HG03039 (cell line): ENCODE results near the gene RPL32.
"Not testable (repeated sequence)": the region's sequence is repeated elsewhere in the genome, so short reads cannot be mapped to it uniquely, and the experiment has no call there.

Source experiments
- ATAC-seq: cut with Tn5 transposase; IDR thresholded peaks from one replicate; pipeline ENCODE4 v1.9.1; 2021; ENCODE audit warnings: mild to moderate bottlenecking, moderate library complexity; ENCODE audit not compliant: unreplicated experiment

The RPL32 gene

GRCh38 chr3:12868039-12869034 lies 27.0 kb upstream of the RPL32 start:
- peak; percentile 53 for ATAC-seq

GRCh38 chr3:12866836-12867235 lies 25.5 kb upstream of the RPL32 start:
- ATAC-seq = no peak

GRCh38 chr3:12865271-12865670 lies 23.9 kb upstream of the RPL32 start:
- no peak for ATAC-seq

GRCh38 chr3:12862387-12862786 lies 21.0 kb upstream of the RPL32 start:
- no peak for ATAC-seq

GRCh38 chr3:12861611-12862010 lies 20.2 kb upstream of the RPL32 start:
- ATAC-seq = no peak

GRCh38 chr3:12859840-12860239 lies 18.5 kb upstream of the RPL32 start:
- no peak for ATAC-seq

- ATAC-seq = no peak
These were observed 15.3 kb upstream of the RPL32 start for GRCh38 chr3:12856626-12857025.

GRCh38 chr3:12854565-12854964 lies 13.2 kb upstream of the RPL32 start:
- ATAC-seq = no peak

- ATAC-seq = not testable (repeated sequence)
These were observed 12.5 kb upstream of the RPL32 start for GRCh38 chr3:12853847-12854246.

GRCh38 chr3:12852201-12852600 lies 10.8 kb upstream of the RPL32 start:
- ATAC-seq = no peak

GRCh38 chr3:12845811-12846210 lies 4.4 kb upstream of the RPL32 start:
- no peak for ATAC-seq

- ATAC-seq = no peak
These were observed 1.1 kb upstream of the RPL32 start for GRCh38 chr3:12842469-12842868.

- ATAC-seq = no peak
These were observed 584 bp upstream of the RPL32 start for GRCh38 chr3:12841970-12842328.

GRCh38 chr3:12840591-12841148 lies 695 bp downstream of the RPL32 start:
- peak; percentile 20 for ATAC-seq

- ATAC-seq = not testable (repeated sequence)
These were observed 1.2 kb downstream of the RPL32 start for GRCh38 chr3:12840148-12840547.

- no peak for ATAC-seq
These were observed 2.0 kb downstream of the RPL32 start for GRCh38 chr3:12839156-12839946.

- no peak for ATAC-seq
These were observed 3.0 kb downstream of the RPL32 start for GRCh38 chr3:12838179-12838965.

GRCh38 chr3:12837295-12837986 lies 3.9 kb downstream of the RPL32 start:
- no peak for ATAC-seq

GRCh38 chr3:12835052-12835665 lies 6.2 kb downstream of the RPL32 start:
- ATAC-seq = no peak
